SK-N-DZ (cell line): ENCODE data around the gene CERS6.

Experiments
- DNase-seq: peaks from one replicate; pipeline ENCODE4 v3.0.0-alpha.2; 2015; ENCODE audit warnings: low spot score

CERS6 gene

DNA sequence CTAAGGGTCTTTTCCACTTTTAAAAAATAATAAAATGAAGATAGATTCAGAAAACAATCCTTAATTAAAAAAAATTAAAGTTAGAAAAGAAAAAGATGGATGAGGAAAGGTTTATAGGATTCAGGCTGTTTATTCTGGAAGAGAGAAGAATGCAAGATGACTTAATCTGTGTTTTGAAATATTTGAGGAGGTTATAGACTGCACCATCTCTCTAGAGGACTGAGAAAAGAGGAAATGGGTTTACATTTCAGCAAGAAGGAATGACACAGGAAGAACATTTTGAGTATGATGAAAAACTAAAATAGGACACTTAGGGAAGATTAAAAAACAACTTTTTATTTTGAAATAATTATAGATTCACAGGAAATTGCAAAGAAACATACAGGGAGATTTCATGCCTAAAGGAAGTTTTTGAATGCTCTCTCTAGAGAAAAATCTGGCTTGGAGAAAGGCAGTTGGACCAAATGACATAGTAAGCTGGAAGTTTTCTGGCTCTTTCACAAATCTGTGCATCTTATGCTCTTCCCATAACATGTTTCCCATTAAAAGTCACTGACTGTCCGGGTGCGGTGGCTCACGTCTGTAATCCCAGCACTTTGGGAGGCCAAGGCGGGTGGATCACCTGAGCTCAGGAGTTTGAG lies 75.0 kb downstream of the CERS6 start:
- DNase-seq = no peak

DNA sequence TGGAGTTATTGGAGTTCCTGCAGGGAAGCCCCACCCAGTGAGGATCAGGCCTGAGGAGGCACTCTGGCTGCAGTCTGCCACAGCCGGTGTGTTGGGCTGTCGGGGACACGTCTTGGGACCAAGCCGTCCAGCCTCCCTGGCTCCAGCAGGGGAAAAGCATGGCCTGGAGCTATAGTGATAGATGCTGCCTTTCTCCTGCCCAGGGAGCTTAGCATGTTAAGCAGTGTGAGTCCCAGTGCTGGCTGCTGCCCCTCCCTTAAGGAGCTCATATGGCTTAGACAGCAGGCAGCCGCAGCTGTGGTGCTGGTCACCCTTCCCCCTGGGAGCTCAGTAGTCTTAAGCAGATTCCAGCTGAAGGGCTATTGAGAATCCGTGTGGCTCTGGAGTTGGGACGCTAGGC lies 78.9 kb downstream of the CERS6 start:
- no peak for DNase-seq

DNA sequence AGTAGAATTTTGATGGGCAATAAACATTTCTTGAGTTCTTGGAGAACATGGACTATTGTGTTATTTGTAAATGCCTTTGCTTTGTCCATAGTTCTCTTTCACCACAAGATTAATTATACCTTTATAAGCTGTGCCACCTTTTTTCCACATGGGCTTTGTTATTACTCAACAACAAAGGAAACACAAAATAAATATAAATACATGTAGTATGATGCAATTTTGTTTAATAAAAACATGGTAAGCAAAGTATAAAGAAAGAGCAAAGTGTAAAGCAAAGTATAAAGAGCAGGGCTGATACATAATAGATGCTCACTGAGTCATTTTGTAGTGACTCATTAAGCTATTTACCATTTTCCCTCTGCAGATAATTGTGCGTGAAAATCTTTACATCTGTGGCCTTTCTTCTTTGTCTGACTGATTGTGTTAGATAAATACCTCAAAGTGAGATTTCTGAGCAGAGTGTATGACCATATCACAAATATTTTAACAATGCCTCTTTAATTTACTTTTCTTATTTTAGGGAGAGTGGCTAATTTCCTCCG lies 80.9 kb downstream of the CERS6 start:
- DNase-seq = no peak

DNA sequence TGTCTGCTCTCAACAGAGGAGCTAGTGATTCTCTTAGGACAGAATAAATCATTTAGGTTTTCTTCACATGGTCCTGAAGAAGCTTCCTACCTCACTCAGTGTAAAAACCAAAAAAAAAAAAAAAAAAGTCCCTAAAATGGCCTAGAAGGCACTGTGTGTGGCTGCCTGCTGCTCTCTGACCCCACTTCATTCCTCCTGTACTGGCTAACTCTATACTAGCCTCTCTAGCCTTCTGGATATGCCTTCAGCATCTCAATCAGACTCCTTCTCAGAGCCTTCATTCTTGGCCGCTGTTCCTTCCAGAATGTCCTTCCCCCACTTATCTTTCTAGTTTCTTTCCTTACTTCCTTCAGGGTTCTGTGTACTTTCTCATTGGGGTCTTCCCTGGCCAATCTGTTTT lies 82.1 kb downstream of the CERS6 start:
- no peak for DNase-seq

DNA sequence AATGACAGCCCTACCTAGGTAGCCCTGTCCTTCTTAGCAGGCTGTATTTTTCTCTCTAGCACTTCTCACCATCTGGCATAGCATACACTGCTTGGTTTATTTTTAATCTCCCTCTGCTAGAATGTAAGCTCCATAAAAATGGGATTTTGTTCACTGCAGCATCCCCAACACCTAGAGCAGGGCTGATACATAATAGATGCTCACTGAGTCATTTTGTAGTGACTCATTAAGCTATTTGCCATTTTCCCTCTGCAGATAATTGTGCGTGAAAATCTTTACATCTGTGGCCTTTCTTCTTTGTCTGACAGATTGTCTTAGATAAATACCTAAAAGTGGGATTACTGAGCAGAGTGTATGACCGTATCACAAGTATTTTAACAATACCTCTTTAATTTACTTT lies 82.5 kb downstream of the CERS6 start:
- no peak for DNase-seq

DNA sequence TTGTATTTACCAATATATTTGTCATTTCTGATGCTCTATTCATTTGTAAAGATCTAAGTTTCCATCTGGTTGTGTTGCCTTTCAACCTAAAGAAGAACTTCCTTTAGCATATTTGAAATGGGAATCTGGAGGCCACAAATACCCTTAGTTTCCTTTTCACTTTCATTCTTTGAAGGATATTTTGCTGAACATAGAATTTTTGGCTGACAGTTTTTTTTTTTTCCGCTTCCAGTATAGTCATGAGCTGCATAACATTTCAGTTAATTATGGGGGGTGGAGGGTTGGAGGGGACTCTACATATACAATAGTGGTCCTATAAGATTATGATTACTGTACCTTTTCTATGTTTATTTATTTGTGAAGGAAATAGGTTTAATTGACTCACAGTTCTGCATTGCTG lies 83.9 kb downstream of the CERS6 start:
- DNase-seq = no peak

DNA sequence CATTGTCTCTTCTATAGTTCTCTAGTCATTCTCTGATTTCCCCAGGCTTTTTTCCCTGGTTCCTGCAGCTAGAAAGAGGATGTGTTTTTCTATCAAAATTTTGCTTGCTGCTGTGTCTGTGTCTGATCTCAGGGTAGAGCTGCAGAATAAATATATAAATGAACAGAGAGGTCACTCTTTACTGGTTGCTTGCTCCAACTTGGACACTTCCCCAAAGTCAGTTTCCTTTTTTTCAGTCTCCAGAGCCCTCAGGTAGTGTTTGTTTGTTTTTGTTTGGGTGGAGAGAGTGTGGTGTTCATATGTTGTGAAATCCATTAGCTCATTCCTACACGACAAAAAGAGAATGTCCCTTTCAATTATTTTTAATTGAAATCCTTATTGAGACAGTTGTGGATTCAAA lies 85.8 kb downstream of the CERS6 start:
- DNase-seq = no peak

DNA sequence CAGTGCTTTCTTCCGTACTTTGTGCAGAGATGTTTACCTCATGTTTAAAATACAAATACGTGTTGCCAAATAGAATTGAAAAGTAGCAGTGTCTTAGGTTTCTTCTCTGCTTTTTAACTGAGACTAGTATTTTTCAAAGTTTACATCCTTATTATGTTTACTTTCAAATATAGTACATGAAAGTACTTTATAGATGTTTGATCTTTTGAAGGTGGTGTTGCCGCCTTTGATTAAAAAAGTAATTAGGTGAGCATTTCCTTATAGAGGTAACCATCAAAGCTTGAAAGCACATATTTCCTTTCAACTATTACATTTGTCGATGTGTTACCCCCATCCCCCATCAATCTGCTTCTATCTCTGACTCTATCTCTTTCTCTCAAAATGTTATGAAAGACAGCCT lies 87.0 kb downstream of the CERS6 start:
- DNase-seq = no peak

DNA sequence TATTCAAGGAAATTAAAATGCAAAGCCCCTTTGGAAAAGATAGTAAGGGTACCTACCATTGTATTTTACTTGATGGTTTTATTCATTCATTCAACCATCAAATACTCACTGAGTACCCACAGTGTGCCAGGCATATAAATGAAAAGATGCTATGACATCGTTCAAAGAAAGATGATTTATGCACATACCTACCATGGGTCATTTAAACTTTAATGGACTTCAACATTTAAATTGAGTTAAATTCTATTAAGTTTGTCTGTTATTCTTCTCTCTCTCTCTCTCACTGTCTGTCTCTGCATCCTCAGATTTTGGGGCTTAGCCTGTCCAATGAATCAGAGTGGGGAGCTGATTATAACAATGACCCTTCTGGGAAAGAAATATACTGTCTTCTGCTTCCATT lies 87.9 kb downstream of the CERS6 start:
- no peak for DNase-seq

DNA sequence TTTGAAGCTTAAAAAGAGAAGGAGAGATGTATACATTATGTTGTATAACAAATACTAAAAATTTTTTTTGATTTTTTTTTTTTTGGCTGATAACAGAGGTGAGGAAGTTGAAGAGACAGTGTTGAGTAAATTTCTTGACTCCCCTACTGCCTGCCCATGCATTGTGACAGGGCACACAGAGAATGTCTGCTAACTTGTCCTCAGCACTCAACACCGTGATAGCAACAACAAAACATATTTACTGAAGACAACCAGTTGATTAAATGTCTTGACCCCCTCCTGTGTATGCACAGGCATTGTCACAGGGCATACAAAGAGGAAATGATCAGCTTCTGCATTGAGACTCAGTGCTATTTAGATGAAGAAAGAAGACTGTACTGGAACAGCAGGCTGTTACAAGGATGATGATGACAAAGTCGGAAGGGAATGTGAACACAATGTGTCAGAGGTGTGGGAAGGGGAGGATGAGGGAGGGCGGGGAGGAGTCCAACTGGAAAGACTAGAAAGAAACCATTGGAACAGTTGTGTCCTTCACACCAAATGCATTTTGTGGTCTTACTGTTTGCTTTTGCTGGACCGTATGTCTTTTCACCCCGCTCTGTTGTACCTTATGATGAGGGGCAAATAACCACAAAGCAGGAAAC lies 89.5 kb downstream of the CERS6 start:
- DNase-seq = no peak

DNA sequence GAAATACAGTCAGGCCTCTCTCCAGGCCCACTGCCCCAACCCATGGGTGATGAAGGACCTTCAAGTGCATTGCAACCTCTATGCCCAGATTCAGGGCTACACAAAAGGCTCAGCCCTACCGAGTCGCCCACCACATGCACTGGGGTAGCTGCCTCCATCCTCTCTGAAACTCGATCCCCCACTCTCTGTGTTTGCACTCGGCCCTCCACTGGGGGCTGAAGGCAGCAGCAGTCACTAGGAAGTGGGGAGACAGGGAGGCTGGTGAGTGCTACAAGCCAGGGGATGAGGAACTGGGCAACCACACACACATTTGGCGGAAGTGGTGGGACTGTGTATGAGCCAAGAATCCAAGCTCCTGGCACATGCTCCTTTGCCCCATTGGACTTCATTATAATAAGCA lies 94.6 kb downstream of the CERS6 start:
- DNase-seq = no peak

DNA sequence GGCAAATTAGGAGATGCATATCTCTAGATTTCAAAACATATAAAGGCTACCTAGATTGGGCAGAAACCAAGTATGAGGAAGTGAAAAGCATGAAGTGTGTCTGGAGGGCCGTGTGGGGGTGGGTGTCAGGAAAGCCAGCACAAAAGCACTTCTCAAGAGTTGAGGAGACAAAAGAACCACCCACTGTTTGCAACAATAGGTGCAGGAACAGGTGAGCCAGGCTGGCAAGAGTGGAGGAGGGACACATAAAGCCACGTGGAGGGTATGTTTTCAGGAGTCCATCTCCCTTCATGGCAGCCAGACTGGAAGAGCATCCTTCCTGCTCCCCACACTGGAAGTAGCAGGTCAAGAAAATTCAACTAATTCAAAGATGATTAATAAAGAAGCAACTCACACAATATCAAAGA lies 96.4 kb downstream of the CERS6 start:
- no peak for DNase-seq

DNA sequence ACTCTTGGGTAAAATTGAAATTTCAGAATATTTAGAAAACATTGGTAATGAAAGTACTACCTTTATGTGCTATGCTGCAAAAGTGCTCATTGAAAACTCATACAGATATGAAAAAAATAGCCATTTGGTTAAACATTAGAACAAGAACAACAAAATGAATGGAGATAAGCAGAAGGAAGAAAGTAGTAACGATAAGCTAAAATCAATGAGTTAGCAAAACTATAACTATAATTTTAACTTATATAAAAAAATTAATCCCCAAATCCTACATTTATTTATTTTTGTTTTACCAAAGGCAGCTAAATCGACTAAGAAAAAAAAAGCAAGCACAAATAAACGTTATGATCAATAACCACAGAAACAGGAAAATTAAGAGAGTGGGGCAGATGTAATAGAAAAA lies 99.2 kb downstream of the CERS6 start:
- DNase-seq = no peak

DNA sequence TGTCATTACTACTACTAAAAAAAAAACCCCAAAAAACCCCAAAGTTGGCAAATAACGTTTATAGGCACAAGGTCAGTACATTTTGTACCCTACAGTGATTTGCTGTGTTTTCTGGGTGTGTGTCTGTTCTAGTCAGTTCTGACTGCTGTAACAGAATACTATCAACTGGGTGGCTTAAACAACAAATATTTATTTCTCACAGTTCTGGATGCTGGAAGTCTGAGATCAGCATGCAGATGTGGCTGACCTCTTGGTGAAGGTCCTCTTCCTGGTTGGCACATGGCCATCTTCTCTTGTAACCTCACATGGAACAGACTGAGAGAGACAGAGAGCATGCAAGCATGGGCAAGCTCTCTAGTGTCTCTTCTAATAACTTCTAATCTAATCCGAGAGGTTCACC lies 103.1 kb downstream of the CERS6 start:
- no peak for DNase-seq

DNA sequence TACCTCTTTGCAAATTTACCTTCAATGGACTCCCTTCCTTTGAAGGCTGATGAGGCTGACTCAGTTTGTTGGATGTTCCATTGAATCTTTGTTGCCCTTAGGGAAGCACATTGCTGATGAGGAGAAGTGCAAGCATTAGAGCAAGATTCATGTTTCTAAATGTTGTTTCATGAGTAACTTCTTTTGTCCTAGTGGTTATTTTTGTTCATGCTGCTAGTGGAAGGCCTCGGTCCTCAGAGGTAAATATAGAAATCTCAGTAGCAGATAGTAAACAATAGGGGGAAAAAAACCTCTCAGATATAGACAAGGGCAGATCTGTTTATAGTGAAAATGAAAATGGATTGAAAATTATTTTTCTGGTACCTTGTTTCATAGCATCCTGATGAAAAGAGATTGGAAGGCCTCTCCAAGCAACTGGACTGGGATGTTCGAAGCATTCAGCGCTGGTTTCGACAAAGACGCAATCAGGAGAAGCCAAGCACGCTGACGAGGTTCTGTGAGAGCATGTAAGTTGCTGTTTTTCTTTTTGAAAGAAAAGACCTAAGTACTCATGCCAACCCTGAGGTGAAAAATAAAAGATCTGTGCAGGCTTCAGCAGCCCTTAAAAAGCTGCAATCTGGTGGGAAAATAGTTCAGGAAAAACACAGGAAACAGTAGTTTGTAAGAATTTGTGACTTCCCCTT lies 104.9 kb downstream of the CERS6 start:
- no peak for DNase-seq

DNA sequence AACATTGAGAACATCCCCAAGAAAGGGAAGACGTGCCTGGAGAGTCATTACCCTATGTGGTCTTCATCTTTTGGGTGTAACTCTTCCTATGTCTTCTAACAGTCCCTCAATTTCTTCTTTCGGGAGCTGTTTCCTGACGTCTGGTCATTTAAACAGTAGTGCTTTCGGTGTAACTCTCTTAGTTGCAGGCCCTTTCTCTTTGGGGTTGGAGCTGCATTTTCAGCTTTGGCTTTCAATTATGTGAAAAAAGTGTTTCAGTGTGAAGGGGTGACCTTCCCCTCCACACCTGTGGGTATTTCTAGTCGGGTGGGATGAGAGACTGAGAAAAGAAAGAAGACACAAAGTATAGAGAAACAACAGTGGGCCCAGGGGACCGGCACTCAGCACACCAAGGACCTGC lies 105.9 kb downstream of the CERS6 start:
- no peak for DNase-seq

DNA sequence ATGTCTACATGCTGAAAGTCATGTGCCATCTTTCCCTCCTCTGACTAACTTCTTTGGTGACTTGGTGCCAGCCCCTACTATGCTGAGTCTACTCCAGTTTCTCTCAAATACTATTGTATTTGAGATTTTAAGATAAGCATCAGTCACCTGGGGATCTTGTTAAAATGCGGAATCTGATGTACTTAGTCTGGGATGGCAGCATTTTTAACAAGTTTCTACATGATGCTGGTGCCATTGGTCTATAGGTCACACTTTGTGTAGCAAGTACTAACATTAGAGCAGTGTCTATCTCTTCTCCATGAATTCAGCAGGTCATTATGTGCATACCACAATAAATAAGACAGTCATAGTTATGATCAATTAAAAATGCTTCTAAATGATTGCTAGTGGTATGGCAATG lies 106.9 kb downstream of the CERS6 start:
- DNase-seq = no peak

DNA sequence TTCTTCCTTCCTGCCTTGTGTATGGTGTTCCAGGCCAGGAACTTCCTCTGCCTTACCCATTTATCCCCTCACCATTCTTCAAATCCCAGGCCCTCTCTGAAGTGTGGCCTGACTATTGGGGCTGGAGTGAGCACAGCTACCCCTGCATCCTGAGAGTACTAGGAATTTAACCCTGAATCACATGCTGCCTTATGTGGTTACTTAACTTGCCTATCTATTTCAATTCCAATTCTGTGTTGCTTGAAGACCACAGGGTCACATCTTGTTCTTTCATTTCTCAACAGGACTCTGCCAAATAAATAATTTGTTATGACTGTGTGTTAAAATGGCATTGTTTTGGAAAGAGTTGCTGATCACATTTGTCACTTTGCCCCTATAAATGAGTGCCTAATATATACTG lies 108.6 kb downstream of the CERS6 start:
- no peak for DNase-seq

DNA sequence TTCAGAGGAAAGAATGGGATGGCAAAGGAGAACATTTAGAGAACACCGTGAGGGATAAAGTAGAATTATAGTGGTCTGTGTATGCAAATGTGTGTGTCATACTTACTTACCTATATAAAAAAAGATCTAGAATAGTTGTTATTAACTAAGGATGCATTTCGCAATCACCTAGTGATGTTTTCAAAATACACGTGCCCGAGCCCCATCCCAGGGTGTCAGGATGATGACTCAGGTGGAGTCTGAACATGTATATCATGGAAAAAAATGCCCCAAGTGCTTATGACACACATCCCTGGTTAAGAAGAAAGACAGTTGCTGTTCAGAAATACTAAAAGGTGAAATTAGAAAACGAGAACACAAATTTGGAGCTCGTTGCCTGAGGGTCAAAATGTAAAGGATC lies 109.0 kb downstream of the CERS6 start:
- DNase-seq = no peak

DNA sequence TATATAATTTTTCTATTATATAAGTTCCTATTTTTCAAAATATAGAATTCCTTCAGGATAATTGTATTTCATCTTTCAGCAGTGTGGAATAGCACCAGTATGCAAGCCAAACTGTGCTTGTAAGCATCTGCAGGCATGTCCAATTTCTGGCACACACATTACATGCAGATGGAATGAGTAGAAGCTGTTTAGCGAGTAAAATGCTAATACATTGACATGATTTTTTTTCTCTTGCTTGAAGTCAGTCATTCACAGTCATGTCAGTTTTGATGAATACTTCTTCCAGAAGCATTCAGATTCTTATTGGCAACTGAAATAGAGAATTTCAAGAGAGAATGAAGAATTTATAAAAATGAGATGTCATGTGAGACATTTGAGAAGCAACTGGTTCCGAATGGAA lies 109.4 kb downstream of the CERS6 start:
- DNase-seq = no peak

DNA sequence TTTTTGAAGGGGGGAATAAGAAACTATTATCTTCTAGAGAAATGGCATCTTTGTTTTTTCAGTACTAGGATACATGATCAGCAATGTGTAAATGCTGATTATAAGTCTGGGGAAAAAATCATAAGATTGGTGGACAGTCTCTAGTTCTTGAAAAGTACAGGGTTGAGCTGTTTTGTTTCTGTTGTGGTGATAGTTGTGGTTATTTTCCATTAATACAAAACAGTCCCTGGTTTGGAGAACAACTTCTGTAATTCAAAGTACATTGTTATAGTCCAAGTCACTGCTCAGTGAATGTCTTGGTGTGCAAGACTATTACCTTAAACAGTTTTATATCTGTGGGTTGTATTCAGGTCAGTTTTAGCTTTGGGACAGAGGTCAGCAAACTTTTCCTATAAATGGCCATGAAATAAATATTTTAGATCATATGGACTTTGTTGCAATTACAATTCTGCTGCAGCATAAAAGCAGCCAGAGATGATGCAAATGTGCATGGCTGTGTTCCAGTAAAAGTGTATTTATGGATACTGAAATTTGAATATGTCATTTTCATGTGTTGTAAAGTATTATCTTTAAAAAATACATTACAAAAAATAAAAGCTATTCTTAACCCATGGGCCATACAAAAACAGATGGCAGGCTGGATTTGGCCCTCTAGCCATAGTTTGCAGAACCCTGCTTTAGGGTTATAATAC lies 111.0 kb downstream of the CERS6 start:
- no peak for DNase-seq

DNA sequence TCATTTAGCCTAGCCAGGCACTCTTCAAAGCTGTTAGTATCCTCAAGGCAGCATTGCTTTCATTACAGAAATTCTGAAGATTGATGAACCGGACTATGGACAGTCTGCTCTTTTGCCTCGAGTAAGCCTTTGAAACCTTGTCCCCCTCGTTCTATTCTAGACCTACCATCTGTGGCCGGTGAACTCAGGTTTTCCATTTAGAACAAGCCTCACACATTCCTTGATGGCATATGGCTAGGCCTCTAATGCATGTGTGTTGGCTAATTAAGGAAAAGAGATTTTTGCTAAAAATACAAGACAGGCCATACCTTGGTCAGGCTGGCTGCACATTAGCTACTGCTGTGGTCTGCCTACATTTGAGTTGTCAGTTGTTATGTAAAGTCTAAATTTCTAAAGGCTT lies 111.8 kb downstream of the CERS6 start:
- no peak for DNase-seq
